Fibroblast of lung (primary cell): Measurements from ENCODE around the gene UBE2E2.

Experiments
- EZH2 ChIP-seq: IDR thresholded peaks from 2 replicates; pipeline ENCODE4 v1.5.1; 2012; ENCODE audit warnings: low read length, control low read depth, mild to moderate bottlenecking; ENCODE audit errors: missing control alignments
- TF ChIP-seq, protein P1 (sequence below), 2 donors: IDR thresholded peaks in 1 of 2; conservative IDR thresholded peaks in 1 of 2; 1 replicate in 1 of 2; 2 replicates in 1 of 2; pipeline ENCODE4 v1.5.1; 2011 to 2012; ENCODE audit warnings: low read length in 2 of 2, control low read depth in 1 of 2, inconsistent platforms in 1 of 2, low read depth in 1 of 2, mild to moderate bottlenecking in 1 of 2

DNA sequence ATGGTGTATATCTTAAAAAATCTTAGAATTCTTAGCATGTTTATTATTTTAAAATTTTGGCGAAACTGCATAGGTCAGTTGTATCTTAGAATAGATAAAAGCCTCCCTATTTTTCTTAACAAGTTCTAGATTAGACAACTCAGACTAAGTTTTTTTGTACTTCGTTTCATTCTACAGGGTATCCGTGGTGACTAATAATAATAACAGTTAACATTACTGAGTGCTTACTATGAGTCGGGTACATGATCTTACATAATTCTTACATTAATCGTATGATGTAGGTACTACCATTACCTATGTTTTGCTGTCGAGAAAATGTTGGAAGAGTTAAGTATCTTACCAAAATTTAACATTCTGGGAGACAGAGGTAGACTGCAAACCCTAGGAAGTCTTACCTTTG is 60.7 kb downstream of the UBE2E2 start:
- TF ChIP-seq EZH2 = no peak
- TF ChIP-seq, protein P1, sequence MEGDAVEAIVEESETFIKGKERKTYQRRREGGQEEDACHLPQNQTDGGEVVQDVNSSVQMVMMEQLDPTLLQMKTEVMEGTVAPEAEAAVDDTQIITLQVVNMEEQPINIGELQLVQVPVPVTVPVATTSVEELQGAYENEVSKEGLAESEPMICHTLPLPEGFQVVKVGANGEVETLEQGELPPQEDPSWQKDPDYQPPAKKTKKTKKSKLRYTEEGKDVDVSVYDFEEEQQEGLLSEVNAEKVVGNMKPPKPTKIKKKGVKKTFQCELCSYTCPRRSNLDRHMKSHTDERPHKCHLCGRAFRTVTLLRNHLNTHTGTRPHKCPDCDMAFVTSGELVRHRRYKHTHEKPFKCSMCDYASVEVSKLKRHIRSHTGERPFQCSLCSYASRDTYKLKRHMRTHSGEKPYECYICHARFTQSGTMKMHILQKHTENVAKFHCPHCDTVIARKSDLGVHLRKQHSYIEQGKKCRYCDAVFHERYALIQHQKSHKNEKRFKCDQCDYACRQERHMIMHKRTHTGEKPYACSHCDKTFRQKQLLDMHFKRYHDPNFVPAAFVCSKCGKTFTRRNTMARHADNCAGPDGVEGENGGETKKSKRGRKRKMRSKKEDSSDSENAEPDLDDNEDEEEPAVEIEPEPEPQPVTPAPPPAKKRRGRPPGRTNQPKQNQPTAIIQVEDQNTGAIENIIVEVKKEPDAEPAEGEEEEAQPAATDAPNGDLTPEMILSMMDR (conservative IDR thresholded peaks at IDR 0.05 in 1 of 2, IDR thresholded peaks at IDR 0.05 in 1 of 2; ENCODE audit: low read depth in 1 of 2, low read length in 2 of 2) = no peak
